HEK293 (cell line): Measurements from ENCODE around the gene UBE2V1.
"Not testable (repeated sequence)": the region's sequence is repeated elsewhere in the genome, so short reads cannot be mapped to it uniquely, and the experiment has no call there.

Experiments used
- CTCF ChIA-PET: fragments of 350-600 bp; formaldehyde crosslinking; extraction: SDS; loops from one replicate; lab custom pipeline; 2021; ENCODE audit warnings: antibody characterized with exemption; lab: Yijun Ruan, JAX
- POLR2A ChIA-PET: fragments of 300-600 bp; formaldehyde crosslinking; extraction: SDS; loops from one replicate; lab custom pipeline; 2020; ENCODE audit warnings: antibody characterized with exemption, inconsistent platforms; lab: Yijun Ruan, JAX
- H3K27ac ChIP-seq: fragments of 200-500 bp; sonication (Bioruptor generic); 2 replicates; pipeline ENCODE4 v1.5.1; 2014; ENCODE audit warnings: low read depth, low read length, control low read depth, inconsistent platforms; ENCODE audit errors: extremely low read depth
- H3K36me3 ChIP-seq, 2 experiments: fragments of 200-500 bp in 1 of 2; sonication (Bioruptor generic) in 1 of 2; 1 replicate in 1 of 2; 2 replicates in 1 of 2; pipeline ENCODE4 v1.5.1; 2014 to 2017; ENCODE audit warnings: inconsistent platforms in 2 of 2, low read length in 2 of 2; ENCODE audit not compliant: control insufficient read depth in 2 of 2, insufficient read depth in 1 of 2
- H3K4me1 ChIP-seq: fragments of 200-500 bp; sonication (Bioruptor generic); 2 replicates; pipeline ENCODE4 v1.5.1; 2014; ENCODE audit warnings: mild to moderate bottlenecking, low read length, inconsistent platforms; ENCODE audit not compliant: control insufficient read depth, insufficient read depth
- H3K4me3 ChIP-seq: 2 replicates; pipeline ENCODE4 v1.5.1; 2011; ENCODE audit warnings: low read depth, mild to moderate bottlenecking, control low read depth, low read length, moderate library complexity
- H3K9me3 ChIP-seq: fragments of 200-500 bp; sonication (Bioruptor generic); 2 replicates; pipeline ENCODE4 v1.5.1; 2014; ENCODE audit warnings: low read depth, low read length, inconsistent platforms; ENCODE audit not compliant: control insufficient read depth, insufficient read depth
- BCL11A ChIP-seq: fragments of 450-650 bp; formaldehyde crosslinking; IDR thresholded peaks from 2 replicates; pipeline ENCODE4 v1.5.1; 2016; ENCODE audit warnings: low read depth, missing biosample characterization, missing genetic modification characterization
- GLIS1 ChIP-seq: fragments of 450-650 bp; formaldehyde crosslinking; IDR thresholded peaks from 2 replicates; pipeline ENCODE4 v1.5.1; 2016; ENCODE audit warnings: missing biosample characterization, missing genetic modification characterization
- HIC1 ChIP-seq: fragments of 450-650 bp; formaldehyde crosslinking; IDR thresholded peaks from 2 replicates; pipeline ENCODE4 v1.5.1; 2016; ENCODE audit warnings: missing biosample characterization, missing genetic modification characterization
- KLF10 ChIP-seq: fragments of 450-650 bp; IDR thresholded peaks from 2 replicates; pipeline ENCODE4 v1.5.1; 2018; ENCODE audit warnings: missing biosample characterization, mild to moderate bottlenecking, missing genetic modification characterization
- KLF8 ChIP-seq: fragments of 450-650 bp; formaldehyde crosslinking; IDR thresholded peaks from 2 replicates; pipeline ENCODE4 v1.5.1; 2016; ENCODE audit warnings: missing biosample characterization, missing genetic modification characterization
- ZBTB20 ChIP-seq: fragments of 450-650 bp; formaldehyde crosslinking; IDR thresholded peaks from 2 replicates; pipeline ENCODE4 v1.5.1; 2016; ENCODE audit warnings: missing biosample characterization, missing genetic modification characterization
- ZBTB21 ChIP-seq: fragments of 450-650 bp; formaldehyde crosslinking; IDR thresholded peaks from 2 replicates; pipeline ENCODE4 v1.5.1; 2017; ENCODE audit warnings: missing biosample characterization, missing genetic modification characterization
- ZBTB8A ChIP-seq: fragments of 450-650 bp; formaldehyde crosslinking; IDR thresholded peaks from 2 replicates; pipeline ENCODE4 v1.5.1; 2016; ENCODE audit warnings: missing biosample characterization, missing genetic modification characterization
- ZIC2 ChIP-seq: fragments of 450-650 bp; formaldehyde crosslinking; IDR thresholded peaks from 2 replicates; pipeline ENCODE4 v1.5.1; 2016; ENCODE audit warnings: missing biosample characterization, missing genetic modification characterization
- ZNF184 ChIP-seq: fragments of 450-650 bp; IDR thresholded peaks from 2 replicates; pipeline ENCODE4 v1.5.1; 2018; ENCODE audit warnings: missing biosample characterization, mild to moderate bottlenecking, missing genetic modification characterization
- ZNF2 ChIP-seq: fragments of 450-650 bp; formaldehyde crosslinking; IDR thresholded peaks from 2 replicates; pipeline ENCODE4 v1.5.1; 2016; ENCODE audit warnings: missing biosample characterization, missing genetic modification characterization
- ZNF423 ChIP-seq: fragments of 450-650 bp; formaldehyde crosslinking; IDR thresholded peaks from 2 replicates; pipeline ENCODE4 v1.5.1; 2016; ENCODE audit warnings: missing biosample characterization, missing genetic modification characterization
- ZNF518A ChIP-seq: fragments of 450-650 bp; formaldehyde crosslinking; conservative IDR thresholded peaks from 2 replicates; pipeline ENCODE4 v1.5.1; 2016; ENCODE audit warnings: low read depth, missing biosample characterization, missing genetic modification characterization
- ZNF521 ChIP-seq: fragments of 450-650 bp; formaldehyde crosslinking; IDR thresholded peaks from 2 replicates; pipeline ENCODE4 v1.5.1; 2017; ENCODE audit warnings: missing biosample characterization, mild to moderate bottlenecking, missing genetic modification characterization
- ZNF600 ChIP-seq: fragments of 450-650 bp; formaldehyde crosslinking; IDR thresholded peaks from 2 replicates; pipeline ENCODE4 v1.5.1; 2016; ENCODE audit warnings: missing biosample characterization, missing genetic modification characterization
- ZXDB ChIP-seq: fragments of 450-650 bp; formaldehyde crosslinking; IDR thresholded peaks from 2 replicates; pipeline ENCODE4 v1.5.1; 2016; ENCODE audit warnings: missing biosample characterization, missing genetic modification characterization
- TF ChIP-seq, protein P1 (sequence below): fragments of 450-650 bp; formaldehyde crosslinking; IDR thresholded peaks from 2 replicates; pipeline ENCODE4 v1.5.1; 2016; ENCODE audit warnings: missing biosample characterization, missing genetic modification characterization
- TF ChIP-seq, protein P2 (sequence below): fragments of 450-650 bp; formaldehyde crosslinking; IDR thresholded peaks from 2 replicates; pipeline ENCODE4 v1.5.1; 2017; ENCODE audit warnings: missing biosample characterization, missing genetic modification characterization

Gene UBE2V1

DNA sequence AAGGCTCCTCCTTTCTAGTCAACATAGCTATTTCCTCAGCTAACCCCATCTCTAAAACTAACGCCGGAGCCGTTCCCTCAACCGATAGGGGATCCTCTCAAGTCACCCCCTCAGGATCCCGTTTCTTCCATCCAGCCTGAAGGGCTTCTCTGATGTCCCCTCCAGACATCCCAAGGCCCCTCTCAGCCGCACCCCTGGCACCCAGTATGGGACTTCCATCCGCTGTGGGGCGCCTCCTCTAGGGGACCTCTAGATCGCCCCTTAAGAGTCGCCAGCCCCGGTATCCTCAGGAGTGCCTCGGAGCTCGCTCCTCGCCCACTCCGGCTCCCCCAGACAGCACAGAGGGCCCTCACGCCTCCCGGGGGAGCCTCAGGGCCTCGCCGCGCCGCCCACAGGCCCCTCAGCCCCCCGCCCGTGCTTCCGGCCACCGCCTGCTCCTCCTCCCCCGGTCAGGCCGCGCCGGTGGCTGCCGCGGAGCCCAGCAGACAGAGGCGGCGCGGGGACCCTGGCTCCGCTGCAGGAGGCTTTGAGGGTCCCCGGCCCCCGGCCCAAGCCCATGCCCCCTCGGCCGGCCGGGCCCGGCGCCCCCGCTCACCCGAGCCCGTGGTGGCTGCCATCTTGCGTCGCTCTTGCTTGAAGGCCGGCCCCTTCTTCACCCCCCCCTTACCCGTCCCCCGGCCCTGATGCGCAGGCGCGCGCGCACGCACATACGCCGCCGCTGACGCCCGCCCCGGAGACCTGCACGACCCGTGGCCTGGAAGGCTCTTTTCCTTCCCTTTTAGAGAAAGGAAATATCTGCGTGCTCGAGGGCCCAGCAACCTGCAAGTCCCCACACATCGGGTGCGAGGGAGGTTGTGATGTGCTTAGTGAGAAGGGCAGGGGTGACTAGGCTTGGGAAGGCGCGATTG, at the start of gene UBE2V1 (continued):
- TF ChIP-seq ZNF518A (no peak), ZBTB8A (tag by site-specific recombination) (peak; percentile 52; the same call in 1 of the 2 replicates), ZNF521 (tag by site-specific recombination) (no peak), KLF10 (peak; percentile 26; the same call in 1 of the 2 replicates), ZXDB (tag by site-specific recombination) (peak; percentile 32; the same call in 1 of the 2 replicates), GLIS1 (tag by site-specific recombination) (peak; percentile 58; the same call in 1 of the 2 replicates)
- TF ChIP-seq, protein P1, sequence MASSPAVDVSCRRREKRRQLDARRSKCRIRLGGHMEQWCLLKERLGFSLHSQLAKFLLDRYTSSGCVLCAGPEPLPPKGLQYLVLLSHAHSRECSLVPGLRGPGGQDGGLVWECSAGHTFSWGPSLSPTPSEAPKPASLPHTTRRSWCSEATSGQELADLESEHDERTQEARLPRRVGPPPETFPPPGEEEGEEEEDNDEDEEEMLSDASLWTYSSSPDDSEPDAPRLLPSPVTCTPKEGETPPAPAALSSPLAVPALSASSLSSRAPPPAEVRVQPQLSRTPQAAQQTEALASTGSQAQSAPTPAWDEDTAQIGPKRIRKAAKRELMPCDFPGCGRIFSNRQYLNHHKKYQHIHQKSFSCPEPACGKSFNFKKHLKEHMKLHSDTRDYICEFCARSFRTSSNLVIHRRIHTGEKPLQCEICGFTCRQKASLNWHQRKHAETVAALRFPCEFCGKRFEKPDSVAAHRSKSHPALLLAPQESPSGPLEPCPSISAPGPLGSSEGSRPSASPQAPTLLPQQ (tag by site-specific recombination) = peak; percentile 18; the same call in 1 of the 2 replicates
- TF ChIP-seq, all 188 proteins: peak for 31

DNA sequence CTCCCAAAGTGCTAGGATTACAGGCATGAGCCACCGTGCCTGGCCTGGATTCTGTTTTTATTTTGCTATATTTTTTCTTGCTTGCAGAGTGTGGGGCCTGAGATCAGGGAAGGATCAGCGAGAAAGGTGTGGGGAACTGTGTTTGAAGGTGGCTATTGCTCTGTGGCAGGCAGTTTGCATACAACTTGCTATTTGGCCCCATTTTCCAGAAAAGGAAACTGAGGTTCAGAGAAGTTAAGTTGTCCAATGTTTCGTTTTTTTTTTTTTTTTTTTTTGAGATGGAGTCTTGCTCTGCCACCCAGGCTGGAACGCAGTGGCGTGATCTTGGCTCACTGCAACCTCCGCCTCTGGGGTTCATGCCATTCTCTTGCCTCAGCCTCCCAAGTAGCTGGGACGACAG, 48.5 kb upstream of the UBE2V1 start:
- H3K4me1 ChIP-seq, POLR2A ChIA-PET, H3K36me3 ChIP-seq, H3K4me3 ChIP-seq, H3K9me3 ChIP-seq, H3K27ac ChIP-seq: not testable (repeated sequence)
- CTCF ChIA-PET = interaction anchor here (0.6 kb wide), 1 partner anchor 17 kb away, joined by 3 read pairs; no protein-coding TSS in a partner anchor

- Histone ChIP-seq H3K36me3 (peaks cover 0 to 29% of the 10 kb centered on the region in 2 experiments; a peak in 2 of 3 replicates), H3K4me1 (peaks cover 4% of the 10 kb centered on the region; the same call in 1 of the 2 replicates), H3K9me3 (no peaks in the 10 kb centered on the region), H3K27ac (peak within 1 kb of the TSS; percentile 83), H3K4me3 (peak within 1 kb of the TSS; percentile 83)
- ChIA-PET CTCF (interaction anchor here (0.7 to 3.8 kb wide), 16 partner anchors 10 to 599 kb away, joined by 3 to 44 read pairs (median 4); no protein-coding TSS in a partner anchor), POLR2A (interaction anchor here (0.9 to 2.5 kb wide), 10 partner anchors 9 to 203 kb away, joined by 3 to 26 read pairs (median 8); no protein-coding TSS in a partner anchor)
- TF ChIP-seq ZNF184 (tag by site-specific recombination) (no peak), ZBTB20 (tag by site-specific recombination) (peak; percentile 65; the same call in 1 of the 2 replicates), ZNF2 (tag by site-specific recombination) (no peak), HIC1 (tag by site-specific recombination) (peak; percentile 69), ZNF423 (no peak), ZBTB21 (no peak), KLF8 (tag by site-specific recombination) (peak; percentile 66; the same call in 1 of the 2 replicates), ZNF600 (tag by site-specific recombination) (peak; percentile 67), ZIC2 (tag by site-specific recombination) (peak; percentile 68), ZBTB8A (tag by site-specific recombination) (peak; percentile 100), BCL11A (tag by site-specific recombination) (no peak)
- TF ChIP-seq, protein P2, sequence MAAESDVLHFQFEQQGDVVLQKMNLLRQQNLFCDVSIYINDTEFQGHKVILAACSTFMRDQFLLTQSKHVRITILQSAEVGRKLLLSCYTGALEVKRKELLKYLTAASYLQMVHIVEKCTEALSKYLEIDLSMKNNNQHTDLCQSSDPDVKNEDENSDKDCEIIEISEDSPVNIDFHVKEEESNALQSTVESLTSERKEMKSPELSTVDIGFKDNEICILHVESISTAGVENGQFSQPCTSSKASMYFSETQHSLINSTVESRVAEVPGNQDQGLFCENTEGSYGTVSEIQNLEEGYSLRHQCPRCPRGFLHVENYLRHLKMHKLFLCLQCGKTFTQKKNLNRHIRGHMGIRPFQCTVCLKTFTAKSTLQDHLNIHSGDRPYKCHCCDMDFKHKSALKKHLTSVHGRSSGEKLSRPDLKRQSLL = no peak; the same call in 1 of the 2 replicates
These were observed 40.8 kb upstream of the UBE2V1 start, which contains the start of gene PEDS1 for GRCh38 chr20:50153500-50154377. Gene PEDS1, minus strand, starts transcription at chr20:50153723. Its CDS starts 86 bp downstream, at chr20:50153637.
